ENCODE results near the gene GALNT18.
A peak's percentile ranks its signal among the peaks of the same experiment; 100 is the strongest.

GALNT18 gene

GRCh38 chr11:11577251-11577855 lies 44.5 kb downstream of the GALNT18 start:
- peak in 1 of 42 donors; percentile 31 for DNase-seq
- intact Hi-C loops (cut with DNase I), result no loop called here

GRCh38 chr11:11574373-11575287 lies 47.2 kb downstream of the GALNT18 start:
- intact Hi-C loops (cut with DNase I), result no loop called here
- peak in 4 of 42 donors; percentile 26 to 45 (median 33) for DNase-seq

GRCh38 chr11:11572386-11572785 lies 49.4 kb downstream of the GALNT18 start:
- intact Hi-C loops (cut with DNase I), result no loop called here
- DNase-seq, result peak in 1 of 42 donors; percentile 56

- intact Hi-C loops (cut with DNase I), result no loop called here
- no peak for DNase-seq
Observed at GRCh38 chr11:11571893-11572292, 49.9 kb downstream of the GALNT18 start.

GRCh38 chr11:11570823-11571222 lies 51.0 kb downstream of the GALNT18 start:
- intact Hi-C loops (cut with DNase I), result no loop called here

GRCh38 chr11:11569936-11570491 lies 51.8 kb downstream of the GALNT18 start:
- intact Hi-C loops (cut with DNase I), result no loop called here
- peak in 21 of 42 donors; percentile 23 to 69 (median 39) for DNase-seq

More at GRCh38 chr11:11570823-11571222, 51.0 kb downstream of the GALNT18 start:
- DNase-seq, result no peak

- no peak for DNase-seq
- intact Hi-C loops (cut with DNase I), result no loop called here
Observed at GRCh38 chr11:11568651-11569229, 53.1 kb downstream of the GALNT18 start.

GRCh38 chr11:11567936-11568650 lies 53.7 kb downstream of the GALNT18 start:
- intact Hi-C loops (cut with DNase I), result no loop called here
- no peak for DNase-seq

GRCh38 chr11:11565636-11566035 lies 56.2 kb downstream of the GALNT18 start:
- DNase-seq, result no peak
- intact Hi-C loops (cut with DNase I), result no loop called here

- intact Hi-C loops (cut with DNase I), result no loop called here
- DNase-seq, result no peak
Observed at GRCh38 chr11:11563200-11563975, 58.4 kb downstream of the GALNT18 start.

GRCh38 chr11:11561991-11562390 lies 59.8 kb downstream of the GALNT18 start:
- DNase-seq, result no peak
- intact Hi-C loops (cut with DNase I), result no loop called here

GRCh38 chr11:11558826-11559225 lies 63.0 kb downstream of the GALNT18 start:
- intact Hi-C loops (cut with DNase I), result no loop called here
- DNase-seq, result no peak

- DNase-seq, result no peak
- intact Hi-C loops (cut with DNase I), result no loop called here
Observed at GRCh38 chr11:11558396-11558795, 63.4 kb downstream of the GALNT18 start.

GRCh38 chr11:11555208-11555607 lies 66.6 kb downstream of the GALNT18 start:
- intact Hi-C loops (cut with DNase I), result no loop called here
- peak in 2 of 42 donors; percentile 18 to 31 for DNase-seq

- intact Hi-C loops (cut with DNase I), result no loop called here
- DNase-seq, result peak in 11 of 42 donors; percentile 22 to 58 (median 33)
Observed at GRCh38 chr11:11553573-11553972, 68.2 kb downstream of the GALNT18 start.

- no peak for DNase-seq
- intact Hi-C loops (cut with DNase I), result no loop called here
Observed at GRCh38 chr11:11552529-11553087, 69.2 kb downstream of the GALNT18 start.

GRCh38 chr11:11550534-11550933 lies 71.3 kb downstream of the GALNT18 start:
- no peak for DNase-seq
- intact Hi-C loops (cut with DNase I), result no loop called here
